Activated T-helper 17 cell treated with anti-CD3 and anti-CD28 coated beads, Interleukin-2, amount 50 U/mL, for 72 hours (primary cell): ENCODE data around the gene PTER. TPM values are rescaled to one million over a fixed set of nuclear protein-coding genes. Genes with fewer than 3 reads are reported as not detected.

ENCODE experiments used
- ATAC-seq: fragments of 150-1000 bp; cut with Tn5 transposase; replicated peaks from 2 replicates; pipeline ENCODE4 v1.10.0; 2021; ENCODE audit warnings: mild to moderate bottlenecking, moderate library complexity
- H3K27ac Mint-ChIP-seq: one replicate; pipeline ENCODE4 v1.8.0; 2022; ENCODE audit warnings: mixed read lengths
- H3K27me3 Mint-ChIP-seq: one replicate; pipeline ENCODE4 v1.8.0; 2022; ENCODE audit warnings: mixed read lengths
- H3K36me3 Mint-ChIP-seq: one replicate; pipeline ENCODE4 v1.8.0; 2022; ENCODE audit warnings: low read depth, mild to moderate bottlenecking, mixed read lengths
- H3K4me1 Mint-ChIP-seq: one replicate; pipeline ENCODE4 v1.8.0; 2022; ENCODE audit warnings: mixed read lengths
- H3K4me3 Mint-ChIP-seq: one replicate; pipeline ENCODE4 v1.8.0; 2022; ENCODE audit warnings: mild to moderate bottlenecking, mixed read lengths
- H3K9me3 Mint-ChIP-seq: one replicate; pipeline ENCODE4 v1.8.0; 2022; ENCODE audit warnings: mixed read lengths
- total RNA-seq, 2 donors: library from RNA; stranded (reverse); gene quantifications; one replicate each; pipeline ENCODE4 v1.2.3, GENCODE V29; 2022

The PTER gene
- total RNA-seq, 2 donors from 2014 or later, result 29.2 to 38.4 TPM

DNA sequence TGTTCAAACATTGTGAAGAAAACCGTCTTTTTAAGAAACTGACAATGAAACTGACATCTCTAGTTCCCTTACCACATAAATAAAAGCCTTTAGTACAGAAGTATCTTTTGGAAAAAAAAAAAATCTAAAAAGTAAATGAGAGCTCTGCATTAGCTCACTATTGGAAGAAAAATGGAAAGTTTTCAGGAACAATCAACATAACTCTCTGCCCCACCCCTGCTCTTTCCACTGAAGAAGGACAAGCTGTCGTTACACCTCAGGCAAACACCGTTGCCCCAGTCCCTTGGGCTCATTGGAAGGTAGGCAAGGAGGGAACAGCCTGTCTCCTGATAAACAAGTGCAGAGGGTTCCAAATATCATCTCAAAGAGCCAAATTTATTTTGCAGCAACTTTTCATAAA is 107.3 kb downstream of the PTER start:
- Mint-ChIP-seq H3K4me3 (no peak overlapping the region), H3K4me1 (peaks cover 3% of the 10 kb centered on the region), H3K36me3 (no peaks in the 10 kb centered on the region), H3K27me3 (peaks cover 38% of the 10 kb centered on the region), H3K27ac (no peak overlapping the region), H3K9me3 (no peaks in the 10 kb centered on the region)
- no peak for ATAC-seq

GRCh38 chr10:16544591-16544990 is 107.8 kb downstream of the PTER start:
- peaks cover 3% of the 10 kb centered on the region for H3K4me1 Mint-ChIP-seq
- no peak for ATAC-seq
- no peak overlapping the region for H3K4me3 Mint-ChIP-seq
- peaks cover 36% of the 10 kb centered on the region for H3K27me3 Mint-ChIP-seq
- H3K9me3 Mint-ChIP-seq, result no peaks in the 10 kb centered on the region
- no peak overlapping the region for H3K27ac Mint-ChIP-seq
- no peaks in the 10 kb centered on the region for H3K36me3 Mint-ChIP-seq

DNA sequence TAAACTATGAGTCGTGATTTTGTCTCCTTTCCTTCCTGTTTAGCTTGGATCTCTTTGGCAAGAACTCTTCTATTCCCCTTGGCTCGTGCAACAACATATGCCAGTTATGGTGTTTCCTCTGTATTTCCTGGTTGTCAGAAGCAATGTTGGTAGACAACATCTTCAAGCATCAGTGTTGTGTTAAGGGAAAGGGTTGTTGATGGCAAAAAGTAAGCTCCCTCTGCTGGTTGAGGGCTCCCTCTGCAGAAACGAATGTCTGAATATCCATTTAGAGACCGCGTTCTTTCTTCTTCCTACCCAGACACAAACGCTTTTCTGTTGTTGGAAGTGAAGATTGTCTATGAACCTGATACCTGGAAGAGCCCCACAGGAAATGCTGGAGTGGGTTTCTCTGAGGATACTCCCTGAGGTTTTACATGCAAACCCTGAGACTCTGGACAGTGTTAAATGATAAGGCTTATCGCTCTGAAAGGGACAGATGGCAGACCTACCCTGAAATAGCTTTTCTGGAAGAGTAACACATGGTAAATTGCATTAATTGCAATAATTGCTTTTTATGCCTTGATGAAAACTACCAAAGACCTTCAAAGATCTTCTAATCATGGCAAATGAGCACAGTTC is 108.4 kb downstream of the PTER start:
- peak; percentile 29 for ATAC-seq
- H3K9me3 Mint-ChIP-seq, result no peaks in the 10 kb centered on the region
- H3K27me3 Mint-ChIP-seq, result peaks cover 30% of the 10 kb centered on the region
- peaks cover 3% of the 10 kb centered on the region for H3K4me1 Mint-ChIP-seq
- no peak overlapping the region for H3K4me3 Mint-ChIP-seq
- H3K27ac Mint-ChIP-seq, result no peak overlapping the region
- H3K36me3 Mint-ChIP-seq, result no peaks in the 10 kb centered on the region

GRCh38 chr10:16547973-16548372 is 111.2 kb downstream of the PTER start:
- Mint-ChIP-seq H3K36me3 (no peaks in the 10 kb centered on the region), H3K27ac (no peak overlapping the region), H3K9me3 (no peaks in the 10 kb centered on the region), H3K4me1 (peaks cover 3% of the 10 kb centered on the region), H3K4me3 (no peak overlapping the region), H3K27me3 (peaks cover 20% of the 10 kb centered on the region)
- ATAC-seq, result no peak

DNA sequence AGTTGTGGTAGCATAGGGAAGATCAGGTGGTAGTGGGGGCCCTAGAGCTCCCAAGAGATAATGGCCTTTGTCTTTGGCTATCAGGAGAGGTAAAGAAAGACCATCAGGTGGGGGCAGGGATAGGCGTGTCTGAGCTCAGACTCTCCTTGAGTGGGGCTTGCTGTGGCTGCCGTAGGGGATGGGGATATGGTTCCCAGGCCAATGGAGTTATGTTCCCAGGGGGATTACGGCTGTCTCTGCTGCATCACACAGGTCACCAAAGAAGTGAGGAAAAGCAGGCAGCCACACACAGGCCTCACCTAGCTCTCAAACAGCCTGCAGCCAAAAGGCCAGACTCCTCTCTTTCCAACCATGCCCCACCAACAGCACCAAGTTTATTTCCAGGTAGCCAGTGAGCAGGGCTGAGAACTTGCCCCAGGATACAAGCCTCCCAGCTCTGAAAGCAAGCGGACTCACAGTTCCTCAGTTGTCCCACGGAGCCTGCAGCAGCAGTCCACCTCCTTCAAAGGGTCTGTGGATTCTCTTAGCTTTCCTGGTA is 122.5 kb downstream of the PTER start:
- peaks cover 4% of the 10 kb centered on the region for H3K9me3 Mint-ChIP-seq
- H3K36me3 Mint-ChIP-seq, result no peaks in the 10 kb centered on the region
- ATAC-seq, result no peak
- H3K27ac Mint-ChIP-seq, result no peak overlapping the region
- H3K4me1 Mint-ChIP-seq, result no peaks in the 10 kb centered on the region
- H3K27me3 Mint-ChIP-seq, result peaks cover 30% of the 10 kb centered on the region
- H3K4me3 Mint-ChIP-seq, result no peak overlapping the region

- peaks cover 35% of the 10 kb centered on the region for H3K27me3 Mint-ChIP-seq
These were observed 126.1 kb downstream of the PTER start for GRCh38 chr10:16562891-16563290.

More at GRCh38 chr10:16562891-16563290, 126.1 kb downstream of the PTER start:
- Mint-ChIP-seq H3K4me1 (peaks cover 6% of the 10 kb centered on the region), H3K27ac (no peak overlapping the region), H3K36me3 (no peaks in the 10 kb centered on the region), H3K9me3 (peaks cover 4% of the 10 kb centered on the region), H3K4me3 (no peak overlapping the region)
- ATAC-seq, result no peak

Other genes with a start within 250 kb of the PTER start
- under 1 TPM in 1 of 2 donors, not detected in 1; 0.13 TPM for gene C1QL3, start 84.9 kb downstream of the PTER start, total RNA-seq